Measurements from ENCODE around the gene TMEM141.
A peak's percentile ranks its signal among the peaks of the same experiment; 100 is the strongest.
"Not testable (repeated sequence)": the region's sequence is repeated elsewhere in the genome, so short reads cannot be mapped to it uniquely, and the experiment has no call there.

TMEM141 gene

DNA sequence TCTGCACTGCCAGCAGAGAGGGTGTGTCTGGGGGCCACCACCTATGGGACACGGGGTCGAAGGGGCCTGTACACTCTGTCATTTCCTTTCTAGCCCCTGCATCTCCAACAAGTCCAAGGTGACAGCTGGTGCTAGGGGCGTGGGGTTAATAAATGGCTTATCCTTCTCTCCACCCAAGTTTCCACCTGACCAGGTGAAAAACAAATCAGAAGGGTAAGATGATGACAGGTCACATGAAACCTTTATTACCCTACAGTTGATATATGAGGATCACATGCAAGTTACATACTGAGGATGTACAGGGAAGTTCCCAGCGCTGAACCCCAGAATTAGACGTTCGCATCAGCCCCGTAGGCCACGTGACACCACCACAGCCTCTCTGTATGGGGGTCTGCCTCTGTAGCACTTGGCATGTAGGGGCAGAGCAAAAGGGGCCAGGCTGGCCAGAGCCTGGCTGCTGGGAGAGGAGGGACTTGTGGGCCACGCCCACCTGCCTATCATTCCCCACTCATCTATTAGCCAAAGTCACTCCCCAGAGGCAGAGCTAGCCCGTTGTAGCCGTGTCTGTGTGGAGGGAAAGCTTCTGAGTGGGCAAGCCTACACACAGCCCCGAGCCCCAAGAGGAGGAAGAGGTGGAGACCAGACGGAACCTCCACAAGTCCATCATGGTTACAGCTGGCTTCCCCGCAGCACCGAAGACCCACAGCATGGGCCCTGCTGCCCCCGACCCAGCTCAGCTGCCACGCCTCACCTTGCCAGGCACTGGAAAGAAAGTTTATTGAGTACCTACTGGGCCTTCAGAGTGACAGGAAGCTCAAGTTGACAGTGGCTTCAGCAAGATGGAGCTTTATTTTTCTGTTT, 2.2 kb downstream of the TMEM141 start:
- no peak for DNase-seq (ENCODE audit: low read depth in 2 of 2, low spot score in 1 of 2)

- no peak for DNase-seq (ENCODE audit: low read depth in 2 of 2, low spot score in 1 of 2)
Observed at GRCh38 chr9:136794281-136794999, 3.3 kb downstream of the TMEM141 start.

DNA sequence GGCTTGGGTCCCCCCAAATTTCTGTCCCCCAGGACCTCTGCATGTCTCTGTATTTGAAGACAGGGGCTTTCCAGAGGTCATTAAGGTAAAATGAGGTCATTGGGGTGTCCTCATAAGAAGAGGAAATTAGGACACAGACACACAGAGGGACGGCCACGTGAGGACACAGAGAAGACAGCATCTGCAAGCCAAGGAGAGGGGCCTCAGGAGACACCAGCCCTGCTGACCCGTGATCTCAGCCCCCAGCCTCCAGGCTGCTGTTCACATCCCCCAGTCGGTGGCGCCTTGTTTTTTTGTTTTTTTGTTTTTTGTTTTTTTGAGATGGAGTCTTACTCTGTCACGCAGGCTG, 3.8 kb downstream of the TMEM141 start:
- DNase-seq (ENCODE audit: low read depth in 2 of 2, low spot score in 1 of 2): no peak

DNA sequence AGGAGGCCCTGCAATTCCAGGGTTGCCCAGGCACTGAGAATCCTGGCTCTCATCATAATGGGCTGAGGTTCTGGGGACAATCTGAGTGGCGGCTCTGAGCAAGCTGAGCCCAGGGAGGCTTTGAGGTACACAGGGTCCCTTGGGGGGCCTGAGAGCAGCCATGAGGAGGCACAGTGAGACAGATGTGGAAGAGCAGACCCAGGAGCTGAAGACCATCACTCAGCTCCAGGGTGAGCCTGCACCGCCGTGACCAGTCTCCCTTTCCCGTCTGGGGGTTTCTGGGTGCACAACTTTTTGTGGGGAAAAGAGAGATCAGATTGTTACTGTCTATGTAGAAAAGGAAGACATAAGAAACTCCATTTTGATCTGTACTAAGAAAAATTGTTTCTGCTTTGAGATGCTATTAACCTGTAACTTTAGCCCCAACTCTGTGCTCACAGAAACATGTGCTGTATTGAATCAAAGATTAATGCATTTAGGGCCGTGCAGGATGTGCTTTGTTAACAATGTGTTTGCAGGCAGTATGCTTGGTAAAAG, 5.2 kb downstream of the TMEM141 start, which contains the start of gene CCDC183:
CCDC183 (plus strand) TSS at position 101 of the 537 bp plus-strand sequence; CDS start at position 161, 60 bp downstream.
- DNase-seq (ENCODE audit: low read depth in 2 of 2, low spot score in 1 of 2): no peak

- not testable (repeated sequence) for DNase-seq (ENCODE audit: low read depth in 2 of 2, low spot score in 1 of 2)
Observed at GRCh38 chr9:136796775-136797347, 5.7 kb downstream of the TMEM141 start.

DNA sequence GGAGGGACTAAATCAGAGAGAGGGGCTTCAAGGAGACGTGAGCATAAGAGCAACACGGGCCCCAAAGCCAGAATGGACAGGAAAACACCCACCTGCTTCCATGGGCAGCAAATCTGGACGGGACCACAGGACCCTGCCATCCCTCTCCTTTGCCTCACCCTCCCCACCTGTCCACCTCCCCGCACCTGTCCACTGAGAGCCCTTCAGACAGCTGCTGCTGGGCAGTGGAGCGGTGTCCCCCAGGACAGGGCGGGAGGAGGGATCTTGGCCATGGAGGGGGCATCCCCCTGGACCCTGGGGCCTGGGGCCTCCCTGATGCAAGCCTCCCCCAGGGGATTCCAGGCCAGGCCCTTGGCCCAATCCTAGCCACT, 7.5 kb downstream of the TMEM141 start:
- no peak for DNase-seq (ENCODE audit: low read depth in 2 of 2, low spot score in 1 of 2)

DNA sequence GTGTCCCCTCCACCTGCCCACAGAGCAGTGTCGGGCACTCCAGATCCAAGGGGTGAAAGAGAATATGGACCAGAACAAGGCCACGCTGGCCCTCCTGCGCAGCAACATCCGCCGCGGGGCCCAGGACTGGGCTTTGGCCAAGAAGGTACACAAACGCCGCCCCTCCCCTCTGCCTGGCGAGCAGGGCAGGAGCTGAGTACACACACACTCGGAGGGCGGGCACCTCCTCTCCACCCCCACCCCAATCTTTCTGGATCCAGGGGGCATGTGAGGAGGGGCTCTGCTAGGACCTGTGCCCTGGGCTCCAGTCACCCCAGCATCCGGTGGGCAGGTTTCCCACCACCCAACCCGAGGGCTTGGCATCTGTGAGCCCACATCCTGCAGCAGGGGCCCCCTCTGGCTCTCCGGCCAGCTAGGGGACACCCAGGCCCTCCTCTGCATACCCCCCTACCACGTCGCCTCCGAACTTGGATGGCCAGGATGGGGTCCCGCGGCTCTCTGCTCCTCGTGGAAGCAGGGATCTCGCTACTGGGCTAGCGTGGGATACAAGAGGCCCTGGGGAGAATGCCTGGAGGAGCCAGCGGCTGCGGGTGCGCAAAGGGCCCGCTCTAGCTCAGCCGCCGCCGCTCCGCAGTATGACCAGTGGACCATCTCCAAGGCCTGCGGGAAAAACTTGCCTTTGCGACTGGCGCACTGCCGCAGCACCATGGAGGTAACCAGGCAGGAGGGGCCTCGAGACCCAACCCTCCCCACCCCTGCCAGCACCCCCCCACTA, 8.1 kb downstream of the TMEM141 start:
- DNase-seq (ENCODE audit: low read depth in 2 of 2, low spot score in 1 of 2): no peak

DNA sequence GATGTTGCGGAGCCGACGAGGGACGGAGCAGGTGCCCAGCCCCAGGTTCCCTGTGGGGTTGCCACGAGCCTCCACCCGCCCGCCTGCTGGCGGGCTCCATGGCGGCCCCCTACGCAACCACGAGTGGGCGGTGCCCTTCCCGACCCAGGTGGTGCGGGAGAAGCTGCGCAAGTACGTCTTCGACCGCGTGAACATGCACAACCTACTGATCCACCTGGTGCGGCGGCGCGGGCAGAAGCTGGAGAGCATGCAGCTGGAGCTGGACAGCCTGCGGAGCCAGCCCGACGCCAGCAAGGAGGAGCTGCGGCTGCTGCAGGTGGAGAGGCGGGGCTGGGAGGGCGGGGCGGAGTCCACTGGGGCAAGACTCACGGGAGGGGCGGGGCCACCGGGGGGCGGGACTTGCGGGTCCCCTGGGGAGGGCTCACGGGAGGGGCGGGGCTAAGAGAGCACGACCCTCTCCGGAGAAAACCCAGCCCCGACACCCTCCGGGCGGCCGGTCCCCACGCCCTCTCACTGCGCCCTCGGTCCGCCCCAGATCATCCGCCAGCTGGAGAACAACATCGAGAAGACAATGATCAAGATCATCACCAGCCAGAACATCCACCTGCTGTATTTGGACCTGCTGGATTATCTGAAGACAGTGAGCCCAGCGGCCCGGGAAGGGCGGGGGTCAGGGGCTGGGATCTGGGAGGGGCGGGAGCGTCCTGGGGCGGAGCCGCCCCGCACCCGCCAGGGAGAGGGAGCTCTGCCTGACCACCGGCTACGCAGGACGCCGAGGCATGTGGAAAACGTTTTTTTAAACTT, 8.9 kb downstream of the TMEM141 start:
- DNase-seq (ENCODE audit: low read depth in 2 of 2, low spot score in 1 of 2): peak; percentile 72 to 88

DNA sequence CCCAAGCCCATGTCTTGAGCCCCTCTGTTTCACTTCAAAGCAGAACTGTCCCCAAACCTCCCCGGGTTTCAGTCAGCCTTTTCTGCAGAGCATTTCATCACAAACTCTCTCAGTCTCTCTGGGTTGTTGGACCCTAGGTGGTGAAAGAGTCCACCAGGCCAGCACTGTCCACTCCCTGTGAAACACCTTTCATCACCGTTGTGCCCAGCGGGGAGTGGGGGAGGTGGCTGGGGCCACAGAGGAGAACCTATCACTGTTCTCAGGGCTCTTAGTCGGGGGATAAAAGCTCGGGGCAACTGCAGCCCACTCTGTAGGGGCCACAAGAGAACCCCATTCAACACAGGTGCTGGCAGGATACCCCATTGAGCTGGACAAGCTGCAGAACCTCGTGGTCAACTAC, 11.2 kb downstream of the TMEM141 start:
- no peak for DNase-seq (ENCODE audit: low read depth in 2 of 2, low spot score in 1 of 2)

GRCh38 chr9:136803009-136803550, 11.9 kb downstream of the TMEM141 start:
- not testable (repeated sequence) for DNase-seq (ENCODE audit: low read depth in 2 of 2, low spot score in 1 of 2)

DNA sequence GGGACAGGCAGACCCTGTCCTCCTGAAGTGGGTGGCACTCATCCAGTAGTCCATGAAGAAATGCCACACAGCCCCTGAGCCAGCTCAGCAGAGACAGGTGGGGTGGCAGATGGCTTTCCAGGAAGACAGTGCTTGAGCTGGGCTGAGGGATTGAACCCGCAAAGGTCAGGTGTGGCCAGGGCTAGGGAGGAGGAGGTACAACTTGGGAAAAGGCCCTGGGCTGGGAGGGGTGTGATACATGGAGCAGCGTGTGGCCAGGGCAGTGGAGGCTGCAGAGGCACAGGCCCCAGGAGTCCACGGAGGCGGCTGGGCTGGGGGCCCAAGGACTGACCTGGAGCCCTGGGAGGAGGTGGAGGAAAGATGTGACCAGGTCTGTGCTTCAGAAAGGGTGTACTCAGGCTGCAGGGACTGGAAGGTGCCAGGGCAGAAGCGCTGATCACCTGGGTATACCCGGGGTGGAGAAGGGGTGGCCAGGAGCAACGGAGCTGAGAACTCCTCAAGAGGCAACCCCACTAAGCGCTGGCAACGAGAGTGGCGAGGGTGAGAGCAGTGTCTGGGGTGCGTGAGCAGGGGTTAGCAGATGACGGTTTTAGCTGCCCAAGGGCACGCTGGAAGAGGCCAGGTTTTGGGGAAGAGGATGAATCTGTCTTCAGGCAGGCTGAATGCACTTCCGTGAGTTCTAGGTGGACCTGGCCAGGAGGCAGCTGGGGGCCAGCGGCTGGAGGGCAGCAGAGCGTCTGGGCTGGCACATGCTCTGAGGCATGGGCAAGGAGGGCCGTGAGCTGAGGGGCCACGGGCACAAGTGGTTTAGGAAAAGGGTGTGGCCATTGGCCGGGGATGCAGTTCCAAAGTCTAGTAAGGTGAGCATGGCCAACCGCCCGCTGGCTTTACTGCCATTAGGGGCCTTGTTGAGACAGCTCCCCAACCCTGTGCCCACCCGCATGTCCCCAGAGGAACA, 12.7 kb downstream of the TMEM141 start:
- DNase-seq (ENCODE audit: low read depth in 2 of 2, low spot score in 1 of 2): no peak

GRCh38 chr9:136804509-136805206, 13.5 kb downstream of the TMEM141 start:
- DNase-seq (ENCODE audit: low read depth in 2 of 2, low spot score in 1 of 2): no peak

GRCh38 chr9:136805207-136805740, 14.1 kb downstream of the TMEM141 start:
- no peak for DNase-seq (ENCODE audit: low read depth in 2 of 2, low spot score in 1 of 2)

GRCh38 chr9:136806067-136806466, 14.9 kb downstream of the TMEM141 start:
- DNase-seq (ENCODE audit: low read depth in 2 of 2, low spot score in 1 of 2): no peak

DNA sequence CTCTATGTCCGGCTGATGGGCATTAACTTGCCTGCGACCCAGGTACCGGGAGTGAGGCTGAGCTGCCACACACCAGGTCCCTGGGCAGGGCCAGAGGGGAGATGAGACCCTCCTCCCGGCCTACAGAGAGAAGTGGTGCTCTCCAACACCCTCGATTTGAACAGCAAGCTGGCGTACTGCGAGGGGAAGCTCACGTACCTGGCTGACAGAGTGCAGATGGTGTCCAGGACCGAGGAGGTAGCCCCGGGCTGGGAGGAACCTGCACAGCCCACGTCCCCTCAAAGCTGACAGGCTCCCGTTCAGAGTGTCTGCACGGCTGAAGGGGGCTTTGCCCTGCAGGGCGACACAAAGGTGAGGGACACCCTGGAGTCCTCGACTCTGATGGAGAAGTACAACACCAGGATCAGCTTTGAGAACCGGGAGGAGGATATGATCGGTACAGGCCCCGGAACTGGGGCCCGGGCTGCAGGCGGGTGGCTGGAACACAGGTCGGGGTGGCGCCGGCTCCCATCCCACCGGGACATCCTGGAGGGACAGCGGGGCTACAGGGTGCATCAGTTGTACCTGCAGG, 15.6 kb downstream of the TMEM141 start:
- DNase-seq (ENCODE audit: low read depth in 2 of 2, low spot score in 1 of 2): no peak

GRCh38 chr9:136807281-136808074, 16.3 kb downstream of the TMEM141 start, which contains the start of gene RABL6:
RABL6 (plus strand) TSS chr9:136807948; CDS start chr9:136808197, 249 bp downstream.
- peak; percentile 49 to 58 for DNase-seq (ENCODE audit: low read depth in 2 of 2, low spot score in 1 of 2)
